HepG2 (cell line): ENCODE data around the gene KATNA1. TPM values are rescaled to one million over a fixed set of nuclear protein-coding genes. Genes with fewer than 3 reads are reported as not detected.
A peak's percentile ranks its signal among the peaks of the same experiment; 100 is the strongest.

Experiments used
- FOXA3 ChIP-seq: IDR thresholded peaks from 2 replicates; pipeline ENCODE4 v1.6.1; 2016; ENCODE audit warnings: missing genetic modification reagents, missing compliant biosample characterization
- FOXJ3 ChIP-seq: sonication (generic); formaldehyde crosslinking; IDR thresholded peaks from 2 replicates; pipeline ENCODE4 v1.4.0; 2020; ENCODE audit warnings: missing genetic modification reagents, mild to moderate bottlenecking, borderline replicate concordance
- SIN3B ChIP-seq: fragments of 150-350 bp; IDR thresholded peaks from 2 replicates; pipeline ENCODE4 v1.6.1; 2014; ENCODE audit warnings: low read length
- SP2 ChIP-seq: sonication (generic); formaldehyde crosslinking; IDR thresholded peaks from 2 replicates; pipeline ENCODE4 v1.5.1; 2020; ENCODE audit warnings: mild to moderate bottlenecking, missing genetic modification reagents
- TBX2 ChIP-seq: sonication (generic); formaldehyde crosslinking; IDR thresholded peaks from 2 replicates; pipeline ENCODE4 v1.5.0; 2020; ENCODE audit warnings: missing genetic modification reagents, mild to moderate bottlenecking, borderline replicate concordance
- ZFP82 ChIP-seq: sonication (generic); formaldehyde crosslinking; IDR thresholded peaks from 2 replicates; pipeline ENCODE4 v1.5.1; 2020; ENCODE audit warnings: mild to moderate bottlenecking, missing genetic modification reagents, borderline replicate concordance
- ZNF670 ChIP-seq: sonication (generic); formaldehyde crosslinking; IDR thresholded peaks from 2 replicates; pipeline ENCODE4 v1.8.0; 2022; ENCODE audit warnings: mild to moderate bottlenecking, missing genetic modification reagents, borderline replicate concordance
- ZNF724P ChIP-seq: sonication (generic); formaldehyde crosslinking; IDR thresholded peaks from 2 replicates; pipeline ENCODE4 v1.8.0; 2022; ENCODE audit warnings: missing genetic modification reagents, borderline replicate concordance
- polyA plus RNA-seq, 8 experiments: library from polyadenylated mRNA; depleted of rRNA in 3 of 8; stranded (reverse) in 7 of 8; unstranded in 1 of 8; fragments of >200 nt; fragmentation: Illumina TruSeq in 4 of 8; extraction: Trizol in 4 of 8; gene quantifications; 2 replicates each; pipeline versions ENCODE4 v1.2.1 to v1.2.3, GENCODE V29; 2011 to 2016; ENCODE audit warnings: low read depth in 4 of 8, missing spikeins in 1 of 8, mixed read lengths in 1 of 8; ENCODE audit not compliant: insufficient read depth in 1 of 8
- total RNA-seq, 5 experiments: library from RNA; depleted of rRNA; stranded (reverse); fragments of >200 nt; fragmentation: Illumina TruSeq; extraction: Trizol; gene quantifications; 2 replicates each; pipeline ENCODE4 v1.2.3, GENCODE V29; 2016; ENCODE audit warnings: low read depth in 1 of 5
- TF ChIP-seq, protein P1 (sequence below): sonication (generic); formaldehyde crosslinking; IDR thresholded peaks from one replicate; pipeline ENCODE4 v1.5.1; 2020; ENCODE audit warnings: mild to moderate bottlenecking, missing genetic modification reagents; ENCODE audit errors: not compliant biosample characterization
- TF ChIP-seq, protein P2 (sequence below): sonication (generic); formaldehyde crosslinking; IDR thresholded peaks from 2 replicates; pipeline ENCODE4 v1.4.0; 2020; ENCODE audit warnings: missing genetic modification reagents
- TF ChIP-seq, protein P3 (sequence below): sonication (generic); formaldehyde crosslinking; IDR thresholded peaks from 2 replicates; pipeline ENCODE4 v1.4.0; 2020; ENCODE audit warnings: missing genetic modification reagents
- TF ChIP-seq, protein P4 (sequence below): sonication (generic); formaldehyde crosslinking; IDR thresholded peaks from 2 replicates; pipeline ENCODE4 v1.8.0; 2022; ENCODE audit warnings: low read depth, missing genetic modification reagents

Gene KATNA1
- total and polyA plus RNA-seq, 2 of the 13 experiments (the other 11 are each of a cell fraction or from before 2014, with no cell fraction given), result 14.8 to 25.3 TPM

DNA sequence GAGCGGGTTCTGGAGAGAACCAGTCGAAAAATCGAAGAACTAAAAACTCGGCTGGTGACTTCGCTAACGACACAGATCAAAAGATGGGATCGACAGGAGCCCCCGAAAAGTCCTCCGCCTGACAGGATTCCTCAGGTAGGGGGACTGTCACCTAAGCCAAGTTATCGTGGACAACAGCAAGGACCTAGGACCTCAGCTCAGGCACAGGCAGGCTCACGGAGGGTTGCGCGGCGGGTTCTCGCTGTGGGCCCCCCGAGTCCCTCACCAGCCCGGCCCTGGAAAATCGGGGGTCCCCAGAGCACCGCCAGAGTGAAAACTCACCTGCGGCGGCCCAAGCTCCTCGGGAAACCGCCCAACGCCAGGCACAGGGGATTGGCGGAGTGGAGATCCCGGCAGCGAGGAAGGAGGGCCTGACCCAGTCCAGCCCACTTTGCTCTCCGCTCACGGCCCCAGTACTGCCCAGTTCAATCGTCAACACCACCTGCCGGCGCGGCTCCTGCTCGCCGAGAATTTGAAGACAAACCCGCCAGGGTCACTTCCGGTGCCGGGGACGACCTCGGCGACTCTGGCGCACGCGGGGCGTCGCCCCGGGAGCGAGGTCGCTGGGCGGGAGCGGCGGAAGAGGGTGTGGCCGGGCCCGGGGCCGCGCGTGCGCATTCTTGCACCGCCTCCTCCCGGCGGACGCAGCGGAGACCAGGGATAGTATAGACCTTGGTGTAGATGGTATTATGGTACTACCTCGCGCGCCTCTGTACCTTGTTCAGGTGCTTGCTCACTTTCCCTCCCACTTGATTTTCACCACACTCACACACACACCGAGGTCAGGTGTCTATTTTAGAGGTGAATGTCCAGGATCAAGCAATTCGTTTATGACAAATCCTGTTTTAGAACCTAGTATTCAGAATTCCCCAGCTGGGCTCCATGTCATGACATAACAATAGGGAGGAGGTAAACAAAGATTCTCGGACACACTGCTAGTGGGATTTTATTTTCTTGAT is at the start of gene KATNA1 (continued):
- TF ChIP-seq, protein P1, sequence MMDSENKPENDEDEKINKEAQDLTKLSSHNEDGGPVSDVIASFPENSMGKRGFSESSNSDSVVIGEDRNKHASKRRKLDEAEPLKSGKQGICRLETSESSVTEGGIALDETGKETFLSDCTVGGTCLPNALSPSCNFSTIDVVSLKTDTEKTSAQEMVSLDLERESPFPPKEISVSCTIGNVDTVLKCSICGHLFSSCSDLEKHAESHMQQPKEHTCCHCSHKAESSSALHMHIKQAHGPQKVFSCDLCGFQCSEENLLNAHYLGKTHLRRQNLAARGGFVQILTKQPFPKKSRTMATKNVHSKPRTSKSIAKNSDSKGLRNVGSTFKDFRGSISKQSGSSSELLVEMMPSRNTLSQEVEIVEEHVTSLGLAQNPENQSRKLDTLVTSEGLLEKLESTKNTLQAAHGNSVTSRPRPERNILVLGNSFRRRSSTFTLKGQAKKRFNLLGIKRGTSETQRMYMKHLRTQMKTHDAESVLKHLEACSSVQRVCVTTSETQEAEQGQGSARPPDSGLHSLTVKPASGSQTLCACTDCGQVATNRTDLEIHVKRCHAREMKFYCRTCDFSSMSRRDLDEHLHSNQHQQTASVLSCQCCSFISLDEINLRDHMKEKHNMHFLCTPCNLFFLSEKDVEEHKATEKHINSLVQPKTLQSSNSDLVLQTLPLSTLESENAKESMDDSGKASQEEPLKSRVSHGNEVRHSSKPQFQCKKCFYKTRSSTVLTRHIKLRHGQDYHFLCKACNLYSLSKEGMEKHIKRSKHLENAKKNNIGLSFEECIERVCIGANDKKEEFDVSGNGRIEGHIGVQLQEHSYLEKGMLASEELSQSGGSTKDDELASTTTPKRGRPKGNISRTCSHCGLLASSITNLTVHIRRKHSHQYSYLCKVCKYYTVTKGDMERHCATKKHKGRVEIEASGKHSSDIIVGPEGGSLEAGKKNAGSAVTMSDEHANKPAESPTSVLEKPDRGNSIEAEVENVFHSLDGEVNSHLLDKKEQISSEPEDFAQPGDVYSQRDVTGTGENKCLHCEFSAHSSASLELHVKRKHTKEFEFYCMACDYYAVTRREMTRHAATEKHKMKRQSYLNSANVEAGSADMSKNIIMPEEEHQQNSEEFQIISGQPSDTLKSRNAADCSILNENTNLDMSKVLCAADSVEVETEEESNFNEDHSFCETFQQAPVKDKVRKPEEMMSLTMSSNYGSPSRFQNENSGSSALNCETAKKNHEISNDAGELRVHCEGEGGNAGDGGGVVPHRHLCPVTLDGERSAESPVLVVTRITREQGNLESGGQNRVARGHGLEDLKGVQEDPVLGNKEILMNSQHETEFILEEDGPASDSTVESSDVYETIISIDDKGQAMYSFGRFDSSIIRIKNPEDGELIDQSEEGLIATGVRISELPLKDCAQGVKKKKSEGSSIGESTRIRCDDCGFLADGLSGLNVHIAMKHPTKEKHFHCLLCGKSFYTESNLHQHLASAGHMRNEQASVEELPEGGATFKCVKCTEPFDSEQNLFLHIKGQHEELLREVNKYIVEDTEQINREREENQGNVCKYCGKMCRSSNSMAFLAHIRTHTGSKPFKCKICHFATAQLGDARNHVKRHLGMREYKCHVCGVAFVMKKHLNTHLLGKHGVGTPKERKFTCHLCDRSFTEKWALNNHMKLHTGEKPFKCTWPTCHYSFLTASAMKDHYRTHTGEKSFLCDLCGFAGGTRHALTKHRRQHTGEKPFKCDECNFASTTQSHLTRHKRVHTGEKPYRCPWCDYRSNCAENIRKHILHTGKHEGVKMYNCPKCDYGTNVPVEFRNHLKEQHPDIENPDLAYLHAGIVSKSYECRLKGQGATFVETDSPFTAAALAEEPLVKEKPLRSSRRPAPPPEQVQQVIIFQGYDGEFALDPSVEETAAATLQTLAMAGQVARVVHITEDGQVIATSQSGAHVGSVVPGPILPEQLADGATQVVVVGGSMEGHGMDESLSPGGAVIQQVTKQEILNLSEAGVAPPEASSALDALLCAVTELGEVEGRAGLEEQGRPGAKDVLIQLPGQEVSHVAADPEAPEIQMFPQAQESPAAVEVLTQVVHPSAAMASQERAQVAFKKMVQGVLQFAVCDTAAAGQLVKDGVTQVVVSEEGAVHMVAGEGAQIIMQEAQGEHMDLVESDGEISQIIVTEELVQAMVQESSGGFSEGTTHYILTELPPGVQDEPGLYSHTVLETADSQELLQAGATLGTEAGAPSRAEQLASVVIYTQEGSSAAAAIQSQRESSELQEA (CRISPR knock-in tag), result peak; percentile 100
- TF ChIP-seq, protein P2, sequence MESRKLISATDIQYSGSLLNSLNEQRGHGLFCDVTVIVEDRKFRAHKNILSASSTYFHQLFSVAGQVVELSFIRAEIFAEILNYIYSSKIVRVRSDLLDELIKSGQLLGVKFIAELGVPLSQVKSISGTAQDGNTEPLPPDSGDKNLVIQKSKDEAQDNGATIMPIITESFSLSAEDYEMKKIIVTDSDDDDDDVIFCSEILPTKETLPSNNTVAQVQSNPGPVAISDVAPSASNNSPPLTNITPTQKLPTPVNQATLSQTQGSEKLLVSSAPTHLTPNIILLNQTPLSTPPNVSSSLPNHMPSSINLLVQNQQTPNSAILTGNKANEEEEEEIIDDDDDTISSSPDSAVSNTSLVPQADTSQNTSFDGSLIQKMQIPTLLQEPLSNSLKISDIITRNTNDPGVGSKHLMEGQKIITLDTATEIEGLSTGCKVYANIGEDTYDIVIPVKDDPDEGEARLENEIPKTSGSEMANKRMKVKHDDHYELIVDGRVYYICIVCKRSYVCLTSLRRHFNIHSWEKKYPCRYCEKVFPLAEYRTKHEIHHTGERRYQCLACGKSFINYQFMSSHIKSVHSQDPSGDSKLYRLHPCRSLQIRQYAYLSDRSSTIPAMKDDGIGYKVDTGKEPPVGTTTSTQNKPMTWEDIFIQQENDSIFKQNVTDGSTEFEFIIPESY (CRISPR knock-in tag), result no peak; the same call in none of the 2 replicates
- TF ChIP-seq ZNF670 (CRISPR knock-in tag) (peak; percentile 99), TBX2 (CRISPR knock-in tag) (peak; percentile 99), FOXJ3 (peak; percentile 78), ZNF724P (CRISPR knock-in tag) (peak; percentile 98; the same call in 1 of the 2 replicates), SIN3B (no peak; the same call in none of the 2 replicates), FOXA3 (peak; percentile 89), ZFP82 (CRISPR knock-in tag) (peak; percentile 92; the same call in 1 of the 2 replicates), SP2 (peak; percentile 57; the same call in 1 of the 2 replicates)
- TF ChIP-seq, protein P3, sequence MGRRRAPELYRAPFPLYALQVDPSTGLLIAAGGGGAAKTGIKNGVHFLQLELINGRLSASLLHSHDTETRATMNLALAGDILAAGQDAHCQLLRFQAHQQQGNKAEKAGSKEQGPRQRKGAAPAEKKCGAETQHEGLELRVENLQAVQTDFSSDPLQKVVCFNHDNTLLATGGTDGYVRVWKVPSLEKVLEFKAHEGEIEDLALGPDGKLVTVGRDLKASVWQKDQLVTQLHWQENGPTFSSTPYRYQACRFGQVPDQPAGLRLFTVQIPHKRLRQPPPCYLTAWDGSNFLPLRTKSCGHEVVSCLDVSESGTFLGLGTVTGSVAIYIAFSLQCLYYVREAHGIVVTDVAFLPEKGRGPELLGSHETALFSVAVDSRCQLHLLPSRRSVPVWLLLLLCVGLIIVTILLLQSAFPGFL (CRISPR knock-in tag), result 0 out of 2 replicates have a peak, but pooled peaks have one; percentile 58
- TF ChIP-seq, protein P4, sequence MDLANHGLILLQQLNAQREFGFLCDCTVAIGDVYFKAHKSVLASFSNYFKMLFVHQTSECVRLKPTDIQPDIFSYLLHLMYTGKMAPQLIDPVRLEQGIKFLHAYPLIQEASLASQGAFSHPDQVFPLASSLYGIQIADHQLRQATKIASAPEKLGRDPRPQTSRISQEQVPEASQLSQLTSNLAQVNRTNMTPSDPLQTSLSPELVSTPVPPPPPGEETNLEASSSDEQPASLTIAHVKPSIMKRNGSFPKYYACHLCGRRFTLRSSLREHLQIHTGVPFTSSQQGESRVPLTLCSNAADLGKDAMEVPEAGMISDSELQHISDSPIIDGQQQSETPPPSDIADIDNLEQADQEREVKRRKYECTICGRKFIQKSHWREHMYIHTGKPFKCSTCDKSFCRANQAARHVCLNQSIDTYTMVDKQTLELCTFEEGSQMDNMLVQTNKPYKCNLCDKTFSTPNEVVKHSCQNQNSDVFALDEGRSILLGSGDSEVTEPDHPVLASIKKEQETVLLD, result peak; percentile 99
